HEK293T (cell line): ENCODE measurements around the gene CD247.

Experiments
- ARNT ChIP-seq: fragments of 450-650 bp; IDR thresholded peaks from 2 replicates; pipeline ENCODE4 v1.6.1; 2017; ENCODE audit warnings: mild to moderate bottlenecking
- SP1 ChIP-seq: fragments of 450-650 bp; IDR thresholded peaks from 2 replicates; pipeline ENCODE4 v1.6.1; 2017
- SUZ12 ChIP-seq: fragments of 450-650 bp; IDR thresholded peaks from 2 replicates; pipeline ENCODE4 v1.6.1; 2016; ENCODE audit warnings: mild to moderate bottlenecking
- TARDBP ChIP-seq: fragments of 450-650 bp; IDR thresholded peaks from 2 replicates; pipeline ENCODE4 v1.6.1; 2016

GRCh38 chr1:167447521-167448136, 70.7 kb downstream of the CD247 start:
- no peak for TF ChIP-seq ARNT
- no peak for TF ChIP-seq SP1
- TF ChIP-seq SUZ12, result no peak
- no peak for TF ChIP-seq TARDBP
